Body of pancreas (tissue), 4 donors: ENCODE results near the gene FGF22.
"Not testable (repeated sequence)": the region's sequence is repeated elsewhere in the genome, so short reads cannot be mapped to it uniquely, and the experiment has no call there.

Experiments
- CTCF ChIP-seq, 7 experiments: fragments of 450-650 bp in 4 of 7; fragments of 200-600 bp in 3 of 7; sonication (generic) in 3 of 7; IDR thresholded peaks; one replicate each; pipeline ENCODE4 v1.5.1; 2016 to 2019; ENCODE audit warnings: antibody characterized with exemption in 7 of 7
- POLR2A ChIP-seq, 3 donors: fragments of 450-650 bp; IDR thresholded peaks; one replicate each; pipeline ENCODE4 v1.6.1; 2016; ENCODE audit warnings: antibody characterized with exemption in 3 of 3, mild to moderate bottlenecking in 2 of 3

- TF ChIP-seq POLR2A, CTCF (IDR thresholded peaks at IDR 0.05): not testable (repeated sequence)
Measured at GRCh38 chr19:605061-605971, 34.4 kb upstream of the FGF22 start.
